ENCODE data around the gene CLEC1A. TPM values are rescaled to one million over a fixed set of nuclear protein-coding genes. Genes with fewer than 3 reads are reported as not detected.

The CLEC1A gene
- total RNA-seq, 2 donors from 2014 or later = not detected

- Mint-ChIP-seq H3K9me3 (no peaks in the 10 kb centered on the region), H3K27me3 (ENCODE audit: low read depth) (no peaks in the 10 kb centered on the region), H3K36me3 (ENCODE audit: insufficient read depth in 2 of 2) (no peaks in the 10 kb centered on the region), H3K27ac (no peak overlapping the region), H3K4me1 (ENCODE audit: low read depth) (no peaks in the 10 kb centered on the region), H3K4me3 (no peak overlapping the region)
- ATAC-seq (replicated peaks in 1 of 2) (no peak), DNase-seq (no peak)
Measured at GRCh38 chr12:10025236-10025635, 73.5 kb downstream of the CLEC1A start.

- Mint-ChIP-seq H3K9me3 (no peaks in the 10 kb centered on the region), H3K4me3 (no peak overlapping the region), H3K36me3 (ENCODE audit: insufficient read depth in 2 of 2) (no peaks in the 10 kb centered on the region), H3K4me1 (ENCODE audit: low read depth) (no peaks in the 10 kb centered on the region), H3K27me3 (ENCODE audit: low read depth) (no peaks in the 10 kb centered on the region), H3K27ac (no peak overlapping the region)
- DNase-seq = no peak
- no peak for ATAC-seq (replicated peaks in 1 of 2)
Measured at GRCh38 chr12:10021342-10021741, 77.4 kb downstream of the CLEC1A start.

Other genes with a start within 250 kb of the CLEC1A start
- gene CLEC2B, start 229.6 kb downstream of the CLEC1A start, total RNA-seq = 10 to 100 TPM; 28.0 to 29.5 TPM
- gene KLRF2, start 217.5 kb downstream of the CLEC1A start, total RNA-seq = not detected
- gene CLEC2A, start 166.6 kb downstream of the CLEC1A start, total RNA-seq = not detected
- gene CLEC12A, start 127.6 kb downstream of the CLEC1A start, total RNA-seq = under 1 TPM in 1 of 2 donors, not detected in 1; 0.16 TPM
- not detected for gene CLEC1B, start 99.9 kb downstream of the CLEC1A start, total RNA-seq
- gene CLEC12B, start 88.4 kb downstream of the CLEC1A start, total RNA-seq = not detected
- not detected for gene CLEC9A, start 68.3 kb downstream of the CLEC1A start, total RNA-seq
- not detected for gene CLEC7A, start 31.2 kb upstream of the CLEC1A start, total RNA-seq
- not detected for gene OLR1, start 73.1 kb upstream of the CLEC1A start, total RNA-seq
- not detected for gene TMEM52B, start 80.0 kb upstream of the CLEC1A start, total RNA-seq
- gene GABARAPL1, start 113.9 kb upstream of the CLEC1A start, total RNA-seq = 10 to 100 TPM; 15.8 to 20.3 TPM
- gene KLRD1, start 208.9 kb upstream of the CLEC1A start, total RNA-seq = 1 to 10 TPM; 2.0 to 6.6 TPM